ENCODE measurements around the gene EPS8.

The EPS8 gene

GRCh38 chr12:15829255-15829654 is 40.1 kb upstream of the EPS8 start:
- no peak for TF ChIP-seq CTCF (IDR thresholded peaks at IDR 0.05; ENCODE audit: low read depth, low read length)
- no peak overlapping the region for H3K4me3 ChIP-seq (replicated peaks in 1 of 2; ENCODE audit: low read depth in 2 of 2, low read length in 2 of 2)
- peak in 1 of 2 donors; percentile 9 for DNase-seq (ENCODE audit: low read depth in 2 of 2)

GRCh38 chr12:15827136-15827535 is 37.9 kb upstream of the EPS8 start:
- no peak for TF ChIP-seq CTCF (IDR thresholded peaks at IDR 0.05; ENCODE audit: low read depth, low read length)
- no peak for DNase-seq (ENCODE audit: low read depth in 2 of 2)
- H3K4me3 ChIP-seq (replicated peaks in 1 of 2; ENCODE audit: low read depth in 2 of 2, low read length in 2 of 2): no peak overlapping the region

GRCh38 chr12:15824516-15824915 is 35.3 kb upstream of the EPS8 start:
- H3K4me3 ChIP-seq (replicated peaks in 1 of 2; ENCODE audit: low read depth in 2 of 2, low read length in 2 of 2): no peak overlapping the region
- no peak for DNase-seq (ENCODE audit: low read depth in 2 of 2)
- TF ChIP-seq CTCF (IDR thresholded peaks at IDR 0.05; ENCODE audit: low read depth, low read length): no peak

- no peak for TF ChIP-seq CTCF (IDR thresholded peaks at IDR 0.05; ENCODE audit: low read depth, low read length)
- DNase-seq (ENCODE audit: low read depth in 2 of 2): peak in 1 of 2 donors; percentile 20
- H3K4me3 ChIP-seq (replicated peaks in 1 of 2; ENCODE audit: low read depth in 2 of 2, low read length in 2 of 2): no peak overlapping the region
Observed at GRCh38 chr12:15823360-15824128, 34.4 kb upstream of the EPS8 start.

GRCh38 chr12:15819644-15820437 is 30.7 kb upstream of the EPS8 start:
- no peak overlapping the region for H3K4me3 ChIP-seq (replicated peaks in 1 of 2; ENCODE audit: low read depth in 2 of 2, low read length in 2 of 2)
- no peak for TF ChIP-seq CTCF (IDR thresholded peaks at IDR 0.05; ENCODE audit: low read depth, low read length)
- DNase-seq (ENCODE audit: low read depth in 2 of 2): no peak

- DNase-seq (ENCODE audit: low read depth in 2 of 2): peak in 1 of 2 donors; percentile 15
- TF ChIP-seq CTCF (IDR thresholded peaks at IDR 0.05; ENCODE audit: low read depth, low read length): no peak
- H3K4me3 ChIP-seq (replicated peaks in 1 of 2; ENCODE audit: low read depth in 2 of 2, low read length in 2 of 2): no peak overlapping the region
Observed at GRCh38 chr12:15818418-15818817, 29.2 kb upstream of the EPS8 start.

Data from cardiac fibroblast (primary cell).